HepG2 (cell line): ENCODE measurements around the gene OPN1SW. TPM values are rescaled to one million over a fixed set of nuclear protein-coding genes. Genes with fewer than 3 reads are reported as not detected.

Experiments
- ATAC-seq: fragments of 200-7000 bp; cut with Tn5 transposase; 3 replicates; pipeline ENCODE4 v1.9.1; 2020; ENCODE audit warnings: mild to moderate bottlenecking, moderate library complexity
- BruUV-seq: library from RNA; stranded (reverse); fragments of 400-500 nt; replicated peaks from 2 replicates; lab custom pipeline; 2021; lab: Mats Ljungman, UMichigan
- CTCF ChIA-PET: fragments of 300-600 bp; formaldehyde crosslinking; extraction: SDS; loops from one replicate; lab custom pipeline; 2021; ENCODE audit warnings: low total read pairs, inconsistent platforms, low intra/inter-chr PET ratio; lab: Yijun Ruan, JAX
- POLR2A ChIA-PET: fragments of 350-600 bp; sonication (Branson Sonifier 250); formaldehyde crosslinking; loops from one replicate; lab custom pipeline; 2020; ENCODE audit warnings: antibody characterized with exemption, inconsistent platforms; lab: Yijun Ruan, JAX
- DNase-seq: peaks from one replicate; pipeline ENCODE4 v3.0.0-alpha.2; 2015; ENCODE audit warnings: low spot score
- FAIRE-seq: peaks from 3 replicates; lab custom pipeline; 2011; peaks lifted over from hg19 to GRCh38; lab: Jason Lieb, UNC
- H2AFZ ChIP-seq: one replicate; pipeline ENCODE4 v1.6.1; 2011; ENCODE audit warnings: low read length, inconsistent platforms
- H3K27ac ChIP-seq: fragments of 300-600 bp; 3 replicates; pipeline ENCODE4 v1.8.0; 2011; ENCODE audit warnings: mixed run types, mild to moderate bottlenecking, mixed read lengths, low read length, inconsistent platforms; ENCODE audit not compliant: insufficient read depth; ENCODE audit errors: extremely low read length
- H3K27me3 ChIP-seq, 2 experiments: fragments of 200-600 bp in 1 of 2; 2 replicates in 1 of 2; 3 replicates in 1 of 2; pipeline versions ENCODE4 v1.6.0 to v1.8.0; 2011; ENCODE audit warnings: low read length in 2 of 2, mild to moderate bottlenecking in 2 of 2, moderate library complexity in 2 of 2, inconsistent platforms in 1 of 2; ENCODE audit not compliant: insufficient read depth in 2 of 2, control insufficient read depth in 1 of 2
- H3K36me3 ChIP-seq, 2 experiments: fragments of 200-600 bp in 1 of 2; replicated peaks in 1 of 2; 2 replicates in 1 of 2; 3 replicates in 1 of 2; pipeline versions ENCODE4 v1.5.1 to v1.8.0; 2011; ENCODE audit warnings: low read length in 2 of 2, inconsistent platforms in 1 of 2; ENCODE audit not compliant: insufficient read depth in 2 of 2, control insufficient read depth in 1 of 2
- H3K4me1 ChIP-seq: 2 replicates; pipeline ENCODE4 v1.5.1; 2012; ENCODE audit warnings: low read length, inconsistent platforms; ENCODE audit not compliant: insufficient read depth
- H3K4me2 ChIP-seq: 2 replicates; pipeline ENCODE4 v1.6.0; 2011; ENCODE audit warnings: low read depth, low read length, inconsistent platforms
- H3K4me3 ChIP-seq, 3 experiments: fragments of 200-600 bp in 1 of 3; sonication (generic), shearing (Covaris generic) in 1 of 3; replicated peaks in 1 of 3; 2 replicates each; pipeline ENCODE4 v1.5.1; 2011 to 2016; ENCODE audit warnings: low read length in 3 of 3, inconsistent platforms in 2 of 3, low read depth in 2 of 3, mild to moderate bottlenecking in 2 of 3, control low read depth in 1 of 3, mixed read lengths in 1 of 3; ENCODE audit not compliant: insufficient read depth in 1 of 3
- H3K79me2 ChIP-seq: one replicate; pipeline ENCODE4 v1.6.1; 2011; ENCODE audit warnings: low read length, inconsistent platforms; ENCODE audit not compliant: insufficient read depth
- H3K9ac ChIP-seq: 2 replicates; pipeline ENCODE4 v1.6.0; 2011; ENCODE audit warnings: mild to moderate bottlenecking, low read depth, low read length, inconsistent platforms; ENCODE audit not compliant: insufficient read depth
- H3K9me3 ChIP-seq: 2 replicates; pipeline ENCODE4 v1.5.1; 2012; ENCODE audit warnings: mild to moderate bottlenecking, low read length
- H4K20me1 ChIP-seq: 2 replicates; pipeline ENCODE4 v1.6.0; 2011; ENCODE audit warnings: inconsistent platforms, mild to moderate bottlenecking, low read length, moderate library complexity; ENCODE audit not compliant: insufficient read depth
- AGO2 ChIP-seq: fragments of 200-400 bp; formaldehyde crosslinking; optimal IDR thresholded peaks from 2 replicates; pipeline ENCODE3; 2017; ENCODE audit warnings: mild to moderate bottlenecking, low read depth, low read length, moderate library complexity
- BCL6 ChIP-seq: IDR thresholded peaks from 2 replicates; pipeline ENCODE4 v1.6.1; 2016; ENCODE audit warnings: missing genetic modification reagents, missing compliant biosample characterization
- CENPT ChIP-seq: sonication (generic); formaldehyde crosslinking; IDR thresholded peaks from 2 replicates; pipeline ENCODE4 v1.8.0; 2022; ENCODE audit warnings: low read depth, mild to moderate bottlenecking, moderate library complexity, missing genetic modification reagents
- ISL2 ChIP-seq: sonication (generic); formaldehyde crosslinking; IDR thresholded peaks from 2 replicates; pipeline ENCODE4 v1.5.0; 2020; ENCODE audit warnings: missing genetic modification reagents
- KDM5A ChIP-seq: fragments of 200-600 bp; sonication (generic); IDR thresholded peaks from 2 replicates; pipeline ENCODE4 v1.7.0; 2018; ENCODE audit warnings: antibody characterized with exemption, mild to moderate bottlenecking, low read length, borderline replicate concordance
- KDM5B ChIP-seq: sonication (generic); formaldehyde crosslinking; IDR thresholded peaks from 2 replicates; pipeline ENCODE4 v1.4.0; 2020; ENCODE audit warnings: missing genetic modification reagents, mild to moderate bottlenecking, borderline replicate concordance
- NCOA1 ChIP-seq: sonication (generic); formaldehyde crosslinking; IDR thresholded peaks from 2 replicates; pipeline ENCODE4 v1.9.0; 2021; ENCODE audit warnings: missing genetic modification reagents
- POLR2A ChIP-seq, 2 experiments: IDR thresholded peaks; 2 replicates each; pipeline ENCODE4 v1.6.1; 2011; ENCODE audit warnings: low read depth in 2 of 2, low read length in 2 of 2, mild to moderate bottlenecking in 1 of 2, moderate library complexity in 1 of 2; ENCODE audit not compliant: insufficient read depth in 1 of 2
- POLR2AphosphoS2 ChIP-seq: IDR thresholded peaks from 2 replicates; pipeline ENCODE4 v1.6.1; 2011; ENCODE audit warnings: low read depth, low read length, improper control_type of control experiment
- RARA ChIP-seq: IDR thresholded peaks from 2 replicates; pipeline ENCODE4 v1.6.1; 2016; ENCODE audit warnings: missing genetic modification reagents, missing compliant biosample characterization
- RBM22 ChIP-seq: fragments of 200-400 bp; formaldehyde crosslinking; optimal IDR thresholded peaks from 2 replicates; pipeline ENCODE3; 2017; ENCODE audit warnings: mild to moderate bottlenecking, low read length, moderate library complexity
- TEAD2 ChIP-seq: sonication (generic); formaldehyde crosslinking; IDR thresholded peaks from 2 replicates; pipeline ENCODE4 v1.9.0; 2021; ENCODE audit warnings: missing genetic modification reagents
- ZFYVE20 ChIP-seq: sonication (generic); formaldehyde crosslinking; IDR thresholded peaks from 2 replicates; pipeline ENCODE4 v1.8.0; 2023; ENCODE audit warnings: low read depth, mild to moderate bottlenecking, moderate library complexity, missing genetic modification reagents, borderline replicate concordance
- ZNF768 ChIP-seq: sonication (generic); formaldehyde crosslinking; IDR thresholded peaks from 2 replicates; pipeline ENCODE4 v1.4.0; 2020; ENCODE audit warnings: missing genetic modification reagents
- ZSCAN22 ChIP-seq: sonication (generic); formaldehyde crosslinking; IDR thresholded peaks from 2 replicates; pipeline ENCODE4 v1.4.0; 2020; ENCODE audit warnings: mild to moderate bottlenecking, missing genetic modification reagents
- WGBS: methylation state at CpG from one replicate; pipeline ENCODE4 v1.1.6; 2017; ENCODE audit warnings: low lambda C conversion rate; 5-methylcytosine and 5-hydroxymethylcytosine counted together
- in situ Hi-C: cut with HindIII; loops from 2 replicates; pipeline ENCODE4 v1.10.0; 2017; ENCODE audit warnings: low pct_unique_long_range_greater_than_20kb; ENCODE audit not compliant: extremely low pct_ligation_motif_present
- intact Hi-C: fragments of 100-400 bp; cut with micrococcal nuclease; formaldehyde crosslinking; loops from one replicate; pipeline ENCODE4 v1.10.0; 2022; ENCODE audit not compliant: unreplicated experiment
- polyA plus RNA-seq, 8 experiments: library from polyadenylated mRNA; depleted of rRNA in 3 of 8; stranded (reverse) in 7 of 8; unstranded in 1 of 8; fragments of >200 nt; fragmentation: Illumina TruSeq in 4 of 8; extraction: Trizol in 4 of 8; gene quantifications; 2 replicates each; pipeline versions ENCODE4 v1.2.1 to v1.2.3, GENCODE V29; 2011 to 2016; ENCODE audit warnings: low read depth in 4 of 8, missing spikeins in 1 of 8, mixed read lengths in 1 of 8; ENCODE audit not compliant: insufficient read depth in 1 of 8
- total RNA-seq, 5 experiments: library from RNA; depleted of rRNA; stranded (reverse); fragments of >200 nt; fragmentation: Illumina TruSeq; extraction: Trizol; gene quantifications; 2 replicates each; pipeline ENCODE4 v1.2.3, GENCODE V29; 2016; ENCODE audit warnings: low read depth in 1 of 5

Gene OPN1SW
- total and polyA plus RNA-seq, 2 of the 13 experiments (the other 11 are each of a cell fraction or from before 2014, with no cell fraction given) = not detected

- FAIRE-seq (no peak), ATAC-seq (peak; percentile 42), DNase-seq (no peak)
- Histone ChIP-seq H3K36me3 (peaks cover 6 to 17% of the 10 kb centered on the region in 2 experiments), H3K4me1 (peaks cover 35% of the 10 kb centered on the region), H3K27ac (no peak overlapping the region), H3K4me3 (no peak overlapping the region), H4K20me1 (no peaks in the 10 kb centered on the region), H3K9ac (no peak overlapping the region), H3K79me2 (no peaks in the 10 kb centered on the region), H2AFZ (no peak overlapping the region), H3K9me3 (no peaks in the 10 kb centered on the region), H3K27me3 (no peaks in the 10 kb centered on the region), H3K4me2 (no peak overlapping the region)
- in situ Hi-C loops (no loop called here), intact Hi-C loops (no loop called here)
- CTCF ChIA-PET = no interaction called here
- POLR2A ChIA-PET = interaction anchor here (0.5 to 0.9 kb wide), 2 partner anchors 35 to 169 kb away, joined by 3 to 4 read pairs; partner anchors contain the start of gene CALU
- no TSS peak for BruUV-seq
- TF ChIP-seq RBM22 = peak; percentile 14
- no peak for TF ChIP-seq ZSCAN22 (CRISPR knock-in tag)
- no peak for TF ChIP-seq RARA (CRISPR knock-in tag)
- no peak for TF ChIP-seq KDM5A
- no peak for TF ChIP-seq ZNF768
- no peak for TF ChIP-seq NCOA1 (CRISPR knock-in tag)
- 0 out of 4 replicates have a peak, but pooled peaks of 1 of the 2 experiments have one; percentile 22 for TF ChIP-seq POLR2A (IDR thresholded peaks at IDR 0.05; ENCODE audit: insufficient read depth in 1 of 2, low read depth in 2 of 2, low read length in 2 of 2)
- TF ChIP-seq POLR2AphosphoS2 = 0 out of 2 replicates have a peak, but pooled peaks have one; percentile 25
- TF ChIP-seq KDM5B (CRISPR knock-in tag) = no peak
- TF ChIP-seq CENPT (CRISPR knock-in tag) = no peak
- no peak for TF ChIP-seq ZFYVE20 (CRISPR knock-in tag)
- TF ChIP-seq BCL6 = no peak
- TF ChIP-seq AGO2 = peak; percentile 24
- TF ChIP-seq ISL2 (CRISPR knock-in tag) = no peak
- no peak for TF ChIP-seq TEAD2 (CRISPR knock-in tag)
- 95% methylated on average over 13 of the region's 13 CpGs for WGBS
Observed at GRCh38 chr7:128774029-128774689, 1.4 kb downstream of the OPN1SW start.
